HUDEP-2 (cell line): ENCODE data around the gene SP9.

Experiments
- DNase-seq, 76 experiments: peaks; one replicate each; lab custom pipeline; 2025; ENCODE audit not compliant: unreplicated experiment in 76 of 76; lab: John Stamatoyannopoulos, UW

Gene SP9

DNA sequence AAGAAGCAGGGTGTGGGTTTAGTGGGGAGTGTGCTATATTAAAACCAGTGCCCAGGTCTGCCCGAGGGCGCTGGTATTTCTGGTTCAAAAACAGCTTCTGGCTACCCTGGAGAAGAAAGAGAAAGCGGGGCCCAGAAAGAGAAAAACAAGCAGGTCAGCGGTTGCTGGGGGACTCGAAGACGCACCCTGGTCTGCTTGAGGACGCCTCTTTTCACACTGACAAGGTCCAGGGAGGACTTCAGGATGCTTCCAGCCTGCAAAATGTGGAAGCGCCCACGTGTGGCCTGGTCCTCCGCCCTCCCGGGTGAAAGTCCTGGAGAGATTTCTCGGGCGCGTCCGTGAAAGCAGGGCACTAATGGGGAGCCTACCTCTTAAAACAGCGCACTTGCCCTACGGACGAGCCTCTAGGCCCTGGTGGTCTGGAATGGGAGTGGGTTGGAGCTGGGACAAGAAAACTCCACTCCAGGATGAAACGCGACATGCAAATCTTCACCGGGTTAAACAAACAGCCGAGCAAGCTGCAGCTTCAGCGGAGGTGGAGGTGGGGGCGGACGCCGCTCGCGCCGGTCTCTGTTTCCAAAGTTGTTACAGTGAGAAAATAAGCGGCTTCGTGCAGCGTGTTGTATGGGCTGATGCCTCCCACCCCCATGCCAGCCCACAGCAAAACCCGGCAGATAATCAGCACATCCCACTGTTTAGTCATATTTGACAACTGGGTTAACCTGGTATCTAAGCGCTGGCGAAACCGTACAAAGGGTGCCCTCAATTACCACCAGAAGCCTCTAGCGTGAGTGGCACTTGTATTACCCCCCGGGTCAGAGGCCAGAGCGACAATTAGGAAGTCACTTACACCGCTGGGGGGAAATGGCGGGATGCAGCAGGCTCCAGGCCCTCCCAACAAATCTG lies 1.1 kb upstream of the SP9 start:
- DNase-seq: no peak

DNA sequence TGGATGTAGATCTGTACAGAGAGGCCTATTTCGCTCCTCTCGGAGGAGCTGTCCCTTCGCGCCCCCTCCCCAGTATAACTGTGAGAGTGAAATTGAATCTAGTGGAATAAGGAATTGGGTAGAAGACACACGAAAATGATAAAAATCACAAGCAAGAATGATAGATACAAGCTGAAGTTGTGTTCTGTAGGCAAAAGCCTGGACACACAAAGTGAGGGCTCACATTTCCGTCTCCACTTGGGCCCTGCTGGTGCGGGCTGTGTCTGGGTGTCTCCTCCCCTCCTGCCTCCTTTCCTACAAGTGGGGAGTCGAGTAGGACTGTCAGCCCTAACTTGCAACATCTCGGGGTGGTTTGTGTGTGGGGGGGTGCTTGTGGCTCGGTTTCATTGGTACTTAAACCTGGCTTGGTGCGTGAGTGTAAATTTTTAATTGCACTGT lies 457 bp upstream of the SP9 start:
- no peak for DNase-seq

DNA sequence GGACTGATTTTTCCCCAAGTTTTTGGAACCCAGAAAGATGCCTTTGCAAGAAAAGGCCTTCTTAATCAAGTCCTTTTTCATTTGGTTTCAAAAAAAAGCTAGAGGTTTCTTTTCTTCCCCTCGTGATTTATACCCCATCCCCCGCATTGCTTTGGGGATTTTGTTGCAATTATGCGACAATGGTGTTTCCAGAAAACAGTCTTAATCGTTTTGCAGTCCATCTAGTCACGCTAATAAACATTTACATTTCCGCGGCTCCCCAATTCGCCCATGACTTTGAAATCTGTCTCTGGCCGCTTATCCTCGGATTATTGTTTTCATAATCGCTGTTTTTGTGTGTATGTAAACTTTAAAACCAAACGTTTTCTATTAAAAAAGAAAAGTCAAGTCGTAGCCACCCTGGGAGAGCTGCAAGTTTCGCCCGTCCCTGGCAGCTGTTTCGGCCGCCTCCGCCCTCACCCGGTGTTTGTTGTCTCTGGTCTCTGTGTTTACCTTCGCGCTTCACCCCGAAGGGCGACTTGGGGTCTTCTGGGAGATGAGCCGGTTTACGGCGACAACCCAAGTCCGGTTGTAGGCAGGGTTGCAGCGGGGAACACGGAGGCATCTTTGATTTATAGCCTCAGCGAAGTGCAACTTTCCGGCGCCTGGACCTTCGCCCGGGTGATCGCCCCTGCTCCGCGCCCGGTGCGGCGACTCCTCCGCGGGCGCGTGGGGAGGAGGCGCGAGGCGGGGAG lies 667 bp downstream of the SP9 start:
- peak in 2 of 76 experiments; percentile 9 to 30 for DNase-seq

DNA sequence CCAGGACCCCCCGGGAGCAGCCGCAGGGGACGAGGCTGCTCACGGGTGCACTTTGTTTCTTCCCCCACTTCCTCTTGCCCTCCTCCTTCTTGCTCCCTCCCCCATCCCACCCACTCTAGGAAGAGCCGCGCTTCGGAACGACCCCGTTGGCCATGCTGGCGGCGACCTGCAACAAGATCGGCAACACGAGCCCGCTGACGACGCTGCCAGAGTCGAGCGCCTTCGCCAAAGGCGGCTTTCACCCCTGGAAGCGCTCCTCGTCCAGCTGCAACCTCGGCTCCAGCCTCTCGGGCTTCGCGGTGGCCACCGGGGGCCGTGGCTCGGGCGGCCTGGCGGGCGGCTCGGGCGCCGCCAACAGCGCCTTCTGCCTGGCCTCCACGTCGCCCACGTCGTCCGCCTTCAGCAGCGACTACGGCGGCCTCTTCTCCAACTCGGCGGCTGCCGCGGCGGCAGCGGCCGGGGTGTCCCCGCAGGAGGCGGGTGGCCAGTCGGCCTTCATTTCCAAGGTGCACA lies 1.3 kb downstream of the SP9 start:
- peak in 6 of 76 experiments; percentile 25 to 59 (median 32) for DNase-seq

DNA sequence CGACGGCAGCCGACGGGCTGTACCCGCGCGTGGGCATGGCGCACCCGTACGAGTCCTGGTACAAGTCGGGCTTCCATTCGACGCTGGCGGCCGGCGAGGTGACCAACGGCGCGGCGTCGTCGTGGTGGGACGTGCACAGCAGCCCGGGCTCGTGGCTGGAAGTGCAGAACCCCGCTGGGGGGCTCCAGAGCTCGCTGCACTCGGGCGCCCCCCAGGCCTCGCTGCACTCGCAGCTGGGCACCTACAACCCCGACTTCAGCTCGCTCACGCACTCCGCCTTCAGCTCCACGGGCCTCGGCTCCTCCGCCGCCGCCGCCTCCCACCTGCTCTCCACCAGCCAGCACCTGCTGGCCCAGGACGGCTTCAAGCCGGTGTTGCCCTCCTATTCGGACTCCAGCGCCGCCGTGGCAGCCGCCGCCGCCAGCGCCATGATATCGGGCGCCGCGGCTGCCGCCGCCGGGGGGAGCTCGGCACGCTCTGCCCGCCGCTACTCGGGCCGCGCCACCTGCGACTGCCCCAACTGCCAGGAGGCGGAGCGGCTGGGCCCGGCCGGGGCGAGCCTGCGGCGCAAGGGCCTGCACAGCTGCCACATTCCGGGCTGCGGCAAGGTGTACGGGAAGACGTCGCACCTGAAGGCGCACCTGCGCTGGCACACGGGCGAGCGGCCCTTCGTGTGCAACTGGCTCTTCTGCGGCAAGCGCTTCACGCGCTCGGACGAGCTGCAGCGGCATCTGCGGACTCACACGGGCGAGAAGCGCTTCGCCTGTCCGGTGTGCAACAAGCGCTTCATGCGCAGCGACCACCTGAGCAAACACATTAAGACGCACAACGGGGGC lies 2.0 kb downstream of the SP9 start:
- DNase-seq: peak in 53 of 76 experiments; percentile 5 to 72 (median 50)

DNA sequence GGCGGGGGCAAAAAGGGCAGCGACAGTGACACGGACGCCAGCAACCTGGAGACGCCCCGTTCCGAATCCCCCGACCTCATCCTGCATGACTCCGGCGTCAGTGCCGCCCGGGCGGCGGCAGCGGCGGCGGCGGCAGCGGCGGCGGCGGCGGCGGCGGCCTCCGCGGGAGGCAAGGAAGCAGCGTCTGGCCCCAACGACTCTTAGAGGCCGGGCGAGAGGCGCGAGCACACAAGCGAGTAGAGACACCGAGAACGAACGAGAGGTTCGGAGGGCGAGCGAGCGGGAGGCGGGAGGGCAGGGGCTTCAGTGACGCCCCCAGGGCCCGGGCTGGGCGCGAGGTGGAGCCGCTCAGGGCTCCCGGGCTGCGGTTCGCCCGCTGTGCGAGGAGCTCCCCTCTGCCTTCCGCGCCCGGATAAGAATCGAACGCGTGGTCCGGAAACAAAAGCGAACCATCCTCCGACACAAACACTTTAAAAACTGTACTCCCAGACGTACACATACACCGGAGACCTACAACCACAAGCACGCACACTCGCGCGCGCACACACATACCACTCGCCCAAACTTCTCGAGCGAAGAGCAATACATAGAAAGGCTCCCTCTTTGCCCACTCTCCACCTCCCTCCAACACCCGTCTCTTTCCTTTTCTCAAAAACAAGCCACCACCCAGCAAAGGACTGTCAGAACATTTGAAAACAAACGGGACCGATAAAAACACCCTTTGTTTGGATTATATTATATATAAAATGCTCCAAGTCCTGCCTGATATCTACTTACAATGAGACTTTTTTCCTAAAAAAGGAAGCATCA lies 2.8 kb downstream of the SP9 start:
- DNase-seq: peak in 16 of 76 experiments; percentile 14 to 61 (median 42)

DNA sequence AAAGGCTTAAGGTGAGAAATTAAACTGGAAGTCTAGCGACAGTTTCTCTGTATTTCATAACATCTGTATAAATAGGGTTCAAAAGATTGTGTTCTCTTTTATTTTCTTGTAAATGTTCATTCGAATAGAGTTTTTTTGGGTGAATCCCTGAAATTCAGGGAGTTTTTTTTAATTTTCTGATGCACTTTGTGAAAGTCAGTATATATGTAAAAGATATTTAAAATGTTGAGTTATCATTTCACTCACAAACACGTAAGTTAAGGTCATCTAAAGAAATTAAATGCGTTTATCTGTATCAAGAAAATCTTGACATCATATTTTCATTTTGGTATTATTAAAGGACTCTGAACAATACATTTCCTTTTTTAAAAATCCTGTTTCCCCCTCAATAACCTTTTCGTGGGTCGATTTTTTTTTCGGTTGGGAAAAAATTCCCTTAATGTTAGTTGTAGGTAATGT lies 3.4 kb downstream of the SP9 start:
- DNase-seq: no peak

DNA sequence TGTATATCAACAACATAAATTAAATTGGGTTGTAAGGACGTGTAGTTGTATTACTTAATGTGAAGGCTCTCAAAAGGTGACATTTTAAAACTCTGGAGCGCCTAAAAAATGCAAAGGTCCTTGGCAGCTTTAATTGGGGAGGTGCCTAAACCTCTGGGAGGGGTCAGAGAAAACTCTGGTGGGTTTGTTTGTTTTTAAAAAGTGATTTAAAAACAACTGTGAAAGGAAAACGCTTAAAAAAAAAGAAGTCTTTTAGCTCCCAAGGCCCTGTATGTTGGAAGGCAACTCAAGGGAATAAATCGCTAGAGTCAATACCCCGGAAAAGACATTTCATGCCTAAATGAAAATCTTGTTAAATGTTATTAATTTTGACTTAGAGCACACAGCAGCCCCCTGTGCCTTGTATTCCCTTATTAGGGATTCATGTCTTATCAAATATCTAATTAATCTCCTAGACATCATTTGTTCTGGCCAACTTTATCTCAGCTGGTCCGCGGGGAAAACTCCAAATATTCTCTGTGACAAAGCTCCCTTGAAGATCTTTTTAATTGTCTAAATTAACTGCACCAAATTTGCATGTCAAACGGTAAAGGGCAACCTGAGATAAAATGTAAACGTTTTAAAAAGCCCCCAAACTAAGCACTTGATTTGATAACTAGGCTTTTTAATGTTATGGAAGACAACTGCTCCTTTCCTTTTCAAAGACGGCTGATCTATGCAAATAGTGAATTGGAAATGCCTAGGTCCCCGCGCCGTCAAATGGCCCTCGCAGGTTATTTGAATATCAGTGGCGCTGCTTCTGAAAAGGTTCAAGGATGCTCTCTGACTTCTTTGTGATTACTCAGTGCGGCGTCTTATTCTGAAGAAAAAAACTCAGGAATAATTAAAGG lies 4.2 kb downstream of the SP9 start:
- peak in 4 of 76 experiments; percentile 8 to 22 (median 16) for DNase-seq

DNA sequence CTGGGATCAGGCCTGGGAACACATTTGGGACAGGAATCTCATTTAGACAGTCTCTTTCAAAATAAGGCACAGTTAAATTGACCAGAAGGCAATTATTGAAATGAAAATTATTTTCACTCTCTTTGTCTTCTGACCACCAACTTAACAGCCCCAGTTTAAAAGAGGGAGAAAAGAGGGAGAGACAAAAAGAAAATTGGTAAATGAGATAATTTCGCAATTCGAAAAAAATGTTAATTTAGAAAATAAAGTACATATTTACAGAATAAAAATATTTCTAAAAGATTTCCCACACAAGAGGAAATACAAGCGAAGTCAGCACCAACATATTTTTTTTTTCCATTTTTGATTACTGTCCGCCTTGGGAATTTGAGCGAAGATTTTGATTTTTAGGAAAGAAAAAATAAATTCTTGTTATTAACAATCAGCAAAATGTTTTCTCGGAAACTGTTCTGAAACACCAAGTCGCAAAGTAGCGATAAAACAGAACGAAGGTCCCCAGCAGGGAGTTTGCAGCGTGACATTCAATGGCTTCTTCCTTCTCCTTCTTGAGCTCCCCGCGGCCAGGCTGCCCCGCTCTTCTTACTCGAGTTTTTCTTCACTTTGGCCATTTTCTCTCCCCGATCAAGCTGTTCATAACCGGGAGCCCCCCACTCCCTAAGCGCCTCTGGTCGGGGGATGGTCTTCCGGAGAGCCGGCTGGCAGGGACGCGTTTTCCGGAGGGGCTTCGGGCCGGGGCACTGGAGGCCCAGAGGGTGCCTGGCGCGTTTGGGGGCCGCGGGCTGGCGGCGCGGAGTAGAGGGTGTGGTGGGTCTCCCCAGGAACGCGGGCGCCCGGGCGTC lies 5.0 kb downstream of the SP9 start:
- DNase-seq: peak in 1 of 76 experiments; percentile 20

DNA sequence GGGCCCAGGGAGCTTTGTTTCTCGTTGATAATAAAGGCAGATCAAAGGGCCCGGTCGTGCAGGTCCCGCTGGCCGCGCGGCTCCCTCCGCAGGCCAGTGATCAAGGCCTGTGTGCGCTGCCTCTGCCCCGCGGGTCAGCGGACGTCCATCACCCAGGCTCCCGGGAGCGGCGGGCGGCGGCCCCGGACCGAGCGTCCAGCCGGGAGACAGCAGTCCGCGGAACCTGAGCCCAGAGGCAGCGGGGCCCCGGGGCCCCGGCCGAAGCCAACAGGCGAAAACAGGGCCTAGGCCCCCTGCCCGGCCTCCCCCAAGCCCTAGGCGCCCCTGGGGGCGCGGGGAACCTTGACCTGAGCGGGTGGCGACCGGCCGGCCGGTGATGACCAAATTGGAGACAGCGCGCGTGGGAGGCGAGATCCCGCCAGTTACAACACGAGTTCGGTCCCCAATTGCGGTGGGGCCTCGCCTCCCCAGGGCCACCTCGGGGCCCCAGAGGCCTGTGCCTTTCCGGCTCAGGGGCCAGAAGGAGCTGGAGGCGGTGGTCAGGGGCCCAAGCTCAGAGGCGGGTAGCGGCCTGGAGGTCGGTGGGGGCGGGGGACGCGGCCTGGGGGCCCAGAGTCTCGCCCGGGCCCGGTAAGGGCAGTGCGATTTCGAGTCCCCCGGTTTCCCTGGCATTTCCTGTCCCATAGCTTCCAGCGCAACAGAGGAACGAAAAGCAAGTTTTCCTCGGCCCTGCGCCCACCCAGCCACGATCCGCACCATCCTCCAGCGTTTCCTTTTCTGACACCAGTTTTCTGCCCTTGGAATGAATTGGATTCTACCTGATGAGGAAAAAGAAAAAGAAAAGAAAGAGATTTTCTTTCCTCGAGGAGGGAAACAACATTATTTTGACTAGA lies 5.9 kb downstream of the SP9 start:
- peak in 3 of 76 experiments; percentile 12 to 23 (median 22) for DNase-seq

DNA sequence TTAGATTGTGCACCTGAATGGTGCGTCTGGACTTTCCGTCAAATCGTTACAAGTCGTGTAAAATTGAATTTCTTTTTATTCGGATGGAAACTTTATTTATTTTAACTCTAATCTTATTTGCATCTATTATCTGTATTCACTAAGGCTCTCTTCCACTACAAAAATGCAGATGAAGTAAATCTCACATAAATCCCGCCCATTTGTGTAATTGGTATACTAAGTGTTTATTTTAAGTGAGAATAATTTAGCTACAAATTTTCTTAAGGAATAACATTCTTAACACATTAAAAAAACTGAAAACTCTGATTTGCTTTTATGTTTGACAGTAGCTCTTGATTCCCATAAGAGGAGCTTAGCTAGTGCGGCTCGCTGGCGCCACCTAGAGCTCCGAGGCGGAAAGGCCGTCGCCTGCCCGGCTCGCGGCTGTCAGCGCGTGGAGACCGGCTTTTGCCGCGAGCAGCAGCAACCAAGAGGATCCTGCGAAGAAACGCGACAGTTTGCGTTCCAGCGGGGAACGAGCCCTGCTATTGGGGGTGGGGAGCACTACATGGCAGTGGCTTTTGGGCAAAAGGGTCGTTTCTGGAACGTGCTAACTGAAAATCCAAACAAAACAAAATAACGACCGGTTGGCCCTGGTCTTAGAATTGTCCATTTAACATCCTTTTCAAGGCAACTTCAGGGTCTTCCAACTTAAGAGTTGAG lies 6.7 kb downstream of the SP9 start:
- peak in 73 of 76 experiments; percentile 2 to 88 (median 66) for DNase-seq

DNA sequence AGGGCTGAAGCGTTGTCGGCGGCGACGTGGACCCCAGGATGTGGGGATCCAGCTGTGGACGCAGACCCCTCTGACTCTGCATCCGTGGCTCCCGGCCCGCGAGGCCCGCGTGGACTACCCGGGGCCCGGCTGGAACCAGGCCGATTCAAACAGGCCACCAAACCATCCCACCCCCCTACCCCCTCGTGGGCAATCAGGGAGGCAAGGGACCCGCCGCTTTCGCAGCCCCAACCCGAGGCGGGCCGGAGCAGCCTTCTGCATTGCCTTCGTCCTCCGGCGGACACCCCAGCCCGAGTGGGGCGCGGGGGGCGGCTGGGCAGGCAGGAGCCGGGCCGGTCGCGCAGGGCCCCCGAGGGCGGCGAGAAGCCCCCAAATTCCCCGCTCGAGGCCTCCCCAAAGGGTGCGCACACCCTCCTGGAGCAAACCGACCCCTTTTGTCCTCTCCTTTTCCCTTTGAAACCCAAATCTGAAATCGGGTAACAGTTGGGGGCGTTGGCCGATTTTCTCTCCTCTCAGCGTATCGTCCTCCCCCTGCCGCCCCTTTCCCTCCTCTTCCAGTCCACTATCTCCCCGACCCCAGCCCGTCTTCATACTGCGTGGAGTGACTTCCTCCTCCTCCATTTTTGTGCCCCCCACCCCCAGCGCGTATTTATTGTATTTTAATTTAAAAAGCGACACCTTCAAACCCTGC lies 7.4 kb downstream of the SP9 start:
- no peak for DNase-seq

DNA sequence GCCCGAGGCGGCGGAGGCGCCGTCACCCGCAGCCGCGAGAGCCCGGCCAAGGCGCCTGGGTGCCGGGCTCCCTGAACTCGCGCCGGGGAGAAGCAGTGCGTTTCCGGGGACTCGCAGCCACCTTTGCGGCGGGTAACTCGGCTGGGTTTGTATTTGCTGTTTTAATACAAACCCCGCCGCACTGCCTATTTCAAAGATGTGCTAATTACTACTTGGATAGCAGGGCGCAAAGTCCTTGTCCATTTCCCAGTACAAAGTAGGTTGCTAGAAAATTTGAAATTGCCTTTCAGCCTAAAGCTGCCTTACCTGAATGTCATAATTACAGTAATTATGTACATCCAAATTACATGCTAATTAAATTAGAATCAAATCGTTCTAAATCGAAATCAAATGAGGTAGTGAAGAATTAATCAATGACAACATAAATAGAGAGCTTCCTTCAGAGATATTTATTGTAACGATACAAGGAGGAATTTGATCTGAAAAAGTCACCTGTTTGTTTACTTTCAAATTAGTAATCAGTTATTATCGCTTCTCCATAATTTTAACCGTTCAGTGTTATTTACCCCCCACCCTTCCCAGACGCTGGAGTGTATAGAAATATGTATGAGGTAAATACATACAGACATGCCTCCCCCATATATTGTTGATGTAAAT lies 8.1 kb downstream of the SP9 start:
- peak in 1 of 76 experiments; percentile 20 for DNase-seq

DNA sequence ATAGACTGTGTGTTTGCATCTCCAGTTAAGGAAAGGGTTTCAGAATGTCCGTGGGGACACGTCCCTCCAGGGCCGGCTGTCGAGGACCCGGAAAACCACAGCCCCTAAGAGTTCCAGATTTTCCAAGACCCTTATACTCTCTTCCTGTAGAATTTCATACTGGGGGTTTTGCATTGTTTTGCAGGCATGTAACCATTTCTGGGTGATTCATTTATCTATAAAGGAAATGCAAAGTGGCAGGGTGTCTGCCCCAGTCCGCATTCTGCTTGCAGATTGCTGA lies 8.5 kb downstream of the SP9 start:
- DNase-seq: no peak
